HCT116 (cell line): ENCODE data around the gene CD8B2. TPM values are rescaled to one million over a fixed set of nuclear protein-coding genes. Genes with fewer than 3 reads are reported as not detected.
"Not testable (repeated sequence)": the region's sequence is repeated elsewhere in the genome, so short reads cannot be mapped to it uniquely, and the experiment has no call there.

ENCODE experiments used
- ATAC-seq: fragments of 200-7000 bp; cut with Tn5 transposase; 2 replicates; pipeline ENCODE4 v1.9.1; 2020; ENCODE audit warnings: mild to moderate bottlenecking, moderate library complexity
- BruUV-seq: library from RNA; stranded (reverse); fragments of 400-500 nt; replicated peaks from 2 replicates; lab custom pipeline; 2021; lab: Mats Ljungman, UMichigan
- CTCF ChIA-PET: fragments of 300-600 bp; sonication (Branson Sonifier 250); formaldehyde crosslinking; loops from one replicate; lab custom pipeline; 2021; ENCODE audit warnings: antibody characterized with exemption; lab: Charles Lee
- POLR2A ChIA-PET: fragments of 300-600, 350-600 bp; sonication (Branson Sonifier 250); formaldehyde crosslinking; loops from one replicate; lab custom pipeline; 2021; ENCODE audit warnings: antibody characterized with exemption; lab: Charles Lee
- RAD21 ChIA-PET, 2 experiments: fragments of 300-600 bp; sonication (Branson Sonifier 250); formaldehyde crosslinking; loops; one replicate each; lab custom pipeline; 2023; ENCODE audit warnings: low total read pairs in 2 of 2; ENCODE audit not compliant: uncharacterized antibody in 2 of 2, unreplicated experiment in 2 of 2, low non-redundant PET in 1 of 2; lab: Charles Lee
- DNase-seq: peaks from one replicate; pipeline ENCODE4 v3.0.0-alpha.2; 2010; ENCODE audit warnings: low read depth, low spot score
- H2AFZ ChIP-seq: fragments of 200-600 bp; shearing (Covaris generic), sonication (generic); 2 replicates; pipeline ENCODE4 v1.6.1; 2017; ENCODE audit warnings: low read depth, mixed run types, mixed read lengths, antibody characterized with exemption, low read length; ENCODE audit not compliant: poor library complexity, severe bottlenecking
- H3K27ac ChIP-seq: 2 replicates; pipeline ENCODE4 v1.5.1; 2012; ENCODE audit warnings: low read depth, low read length
- H3K27me3 ChIP-seq: fragments of 200-600 bp; sonication (generic); 2 replicates; pipeline ENCODE4 v1.6.1; 2016; ENCODE audit warnings: mixed run types, low read length, mixed read lengths; ENCODE audit not compliant: insufficient read depth
- H3K36me3 ChIP-seq, 2 experiments: fragments of 200-500 bp in 1 of 2; fragments of 200-600 bp in 1 of 2; sonication (Bioruptor generic) in 1 of 2; sonication (generic) in 1 of 2; 2 replicates each; pipeline versions ENCODE4 v1.5.1 to v1.6.1; 2014 to 2016; ENCODE audit warnings: low read length in 2 of 2, inconsistent platforms in 1 of 2, mixed read lengths in 1 of 2, mixed run types in 1 of 2; ENCODE audit not compliant: insufficient read depth in 2 of 2, control insufficient read depth in 1 of 2
- H3K4me1 ChIP-seq, 2 experiments: fragments of 200-600 bp in 1 of 2; sonication (generic) in 1 of 2; 2 replicates each; pipeline versions ENCODE4 v1.5.1 to v1.6.1; 2012 to 2017; ENCODE audit warnings: low read length in 2 of 2, inconsistent platforms in 1 of 2, mild to moderate bottlenecking in 1 of 2, mixed read lengths in 1 of 2, mixed run types in 1 of 2, moderate library complexity in 1 of 2; ENCODE audit not compliant: insufficient read depth in 2 of 2, control insufficient read depth in 1 of 2
- H3K4me2 ChIP-seq: fragments of 200-600 bp; sonication (generic); 2 replicates; pipeline ENCODE4 v1.6.1; 2017; ENCODE audit warnings: mixed run types, low read length, mixed read lengths
- H3K4me3 ChIP-seq, 2 experiments: fragments of 200-600 bp in 1 of 2; sonication (generic) in 1 of 2; replicated peaks in 1 of 2; 2 replicates each; pipeline ENCODE4 v1.5.1; 2011 to 2016; ENCODE audit warnings: low read length in 2 of 2, control low read depth in 1 of 2, low read depth in 1 of 2, mild to moderate bottlenecking in 1 of 2, mixed read lengths in 1 of 2, mixed run types in 1 of 2
- H3K79me2 ChIP-seq: fragments of 200-600 bp; sonication (generic); 2 replicates; pipeline ENCODE4 v1.6.1; 2017; ENCODE audit warnings: mild to moderate bottlenecking, mixed run types, low read length, moderate library complexity, mixed read lengths; ENCODE audit not compliant: insufficient read depth
- H3K9ac ChIP-seq: fragments of 200-600 bp; sonication (generic); 2 replicates; pipeline ENCODE4 v1.6.1; 2016; ENCODE audit warnings: low read length, mixed read lengths
- H3K9me2 ChIP-seq: fragments of 200-600 bp; sonication (generic), shearing (Covaris generic); 2 replicates; pipeline ENCODE4 v1.6.1; 2017; ENCODE audit warnings: mixed run types, mild to moderate bottlenecking, moderate library complexity; ENCODE audit not compliant: insufficient read depth
- H3K9me3 ChIP-seq, 2 experiments: fragments of 200-500 bp in 1 of 2; fragments of 200-600 bp in 1 of 2; sonication (Bioruptor generic) in 1 of 2; sonication (generic) in 1 of 2; 2 replicates each; pipeline ENCODE4 v1.6.1; 2014 to 2017; ENCODE audit warnings: low read length in 2 of 2, mixed read lengths in 2 of 2, inconsistent platforms in 1 of 2, low read depth in 1 of 2, mild to moderate bottlenecking in 1 of 2, mixed run types in 1 of 2, moderate library complexity in 1 of 2; ENCODE audit not compliant: control insufficient read depth in 1 of 2, insufficient read depth in 1 of 2
- H4K20me1 ChIP-seq: fragments of 200-600 bp; sonication (generic), shearing (Covaris generic); 2 replicates; pipeline ENCODE4 v1.6.1; 2017; ENCODE audit warnings: mixed run types, mild to moderate bottlenecking, moderate library complexity; ENCODE audit not compliant: insufficient read depth
- RAD21 ChIP-seq: IDR thresholded peaks from 2 replicates; pipeline ENCODE4 v1.6.1; 2012; ENCODE audit warnings: low read depth, mild to moderate bottlenecking
- intact Hi-C: fragments of 100-400 bp; cut with micrococcal nuclease; formaldehyde crosslinking; loops from 2 replicates; pipeline ENCODE4 v1.10.0; 2022
- total RNA-seq: library from RNA; stranded (reverse); gene quantifications from one replicate; pipeline ENCODE4 v1.2.1, GENCODE V29; 2021; ENCODE audit not compliant: unreplicated experiment
- TF ChIP-seq, protein P1 (sequence below), 3 experiments: fragments of 200-600 bp in 1 of 3; sonication (generic) in 1 of 3; IDR thresholded peaks in 2 of 3; conservative IDR thresholded peaks in 1 of 3; 2 replicates each; pipeline ENCODE4 v1.5.1; 2012 to 2017; ENCODE audit warnings: low read depth in 2 of 3, low read length in 2 of 3, antibody characterized with exemption in 1 of 3, borderline replicate concordance in 1 of 3, control low read depth in 1 of 3, mild to moderate bottlenecking in 1 of 3, mixed read lengths in 1 of 3, mixed run types in 1 of 3, moderate library complexity in 1 of 3; ENCODE audit not compliant: insufficient read depth in 1 of 3

The CD8B2 gene
- total RNA-seq, 1 experiment from 2014 or later: not detected

GRCh38 chr2:106468107-106468506 lies 19.1 kb upstream of the CD8B2 start, which contains the start of gene RGPD3:
Gene RGPD3 (minus strand): TSS chr2:106468413. CDS start chr2:106468288, 125 bp downstream.
- H3K4me3 ChIP-seq, H3K9me3 ChIP-seq, H2AFZ ChIP-seq, BruUV-seq, H4K20me1 ChIP-seq, H3K27ac ChIP-seq, H3K9me2 ChIP-seq, H3K27me3 ChIP-seq, RAD21 ChIA-PET, intact Hi-C loops, POLR2A ChIA-PET, H3K4me1 ChIP-seq, H3K36me3 ChIP-seq, CTCF ChIA-PET, H3K4me2 ChIP-seq, H3K9ac ChIP-seq, DNase-seq, H3K79me2 ChIP-seq, ATAC-seq: not testable (repeated sequence)

DNA sequence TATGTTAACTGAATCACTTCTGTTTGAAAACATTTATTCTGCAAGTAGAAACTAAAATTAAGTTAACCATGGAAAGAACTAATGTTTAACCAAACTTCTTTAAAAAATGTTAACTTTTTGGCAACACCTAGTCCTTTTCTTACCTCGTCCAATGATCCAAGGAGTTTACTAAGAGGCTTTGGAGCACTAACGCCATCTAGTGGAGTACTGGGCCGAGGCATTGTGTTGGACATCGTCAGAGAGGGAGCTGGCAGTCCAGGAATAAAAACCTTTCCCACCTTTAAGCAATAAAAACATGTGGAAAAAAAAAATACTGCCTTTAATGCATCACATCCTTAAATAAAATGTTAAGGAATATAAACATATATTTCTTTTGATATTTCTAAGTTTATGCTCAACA lies 16.5 kb upstream of the CD8B2 start:
- H3K9me2 ChIP-seq, H3K27ac ChIP-seq, CTCF ChIA-PET, H3K9me3 ChIP-seq, H3K4me3 ChIP-seq, H2AFZ ChIP-seq, H4K20me1 ChIP-seq, H3K27me3 ChIP-seq: not testable (repeated sequence)
- TF ChIP-seq, protein P1, sequence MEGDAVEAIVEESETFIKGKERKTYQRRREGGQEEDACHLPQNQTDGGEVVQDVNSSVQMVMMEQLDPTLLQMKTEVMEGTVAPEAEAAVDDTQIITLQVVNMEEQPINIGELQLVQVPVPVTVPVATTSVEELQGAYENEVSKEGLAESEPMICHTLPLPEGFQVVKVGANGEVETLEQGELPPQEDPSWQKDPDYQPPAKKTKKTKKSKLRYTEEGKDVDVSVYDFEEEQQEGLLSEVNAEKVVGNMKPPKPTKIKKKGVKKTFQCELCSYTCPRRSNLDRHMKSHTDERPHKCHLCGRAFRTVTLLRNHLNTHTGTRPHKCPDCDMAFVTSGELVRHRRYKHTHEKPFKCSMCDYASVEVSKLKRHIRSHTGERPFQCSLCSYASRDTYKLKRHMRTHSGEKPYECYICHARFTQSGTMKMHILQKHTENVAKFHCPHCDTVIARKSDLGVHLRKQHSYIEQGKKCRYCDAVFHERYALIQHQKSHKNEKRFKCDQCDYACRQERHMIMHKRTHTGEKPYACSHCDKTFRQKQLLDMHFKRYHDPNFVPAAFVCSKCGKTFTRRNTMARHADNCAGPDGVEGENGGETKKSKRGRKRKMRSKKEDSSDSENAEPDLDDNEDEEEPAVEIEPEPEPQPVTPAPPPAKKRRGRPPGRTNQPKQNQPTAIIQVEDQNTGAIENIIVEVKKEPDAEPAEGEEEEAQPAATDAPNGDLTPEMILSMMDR (IDR thresholded peaks at IDR 0.05 in 2 of 3, conservative IDR thresholded peaks at IDR 0.05 in 1 of 3; ENCODE audit: borderline replicate concordance in 1 of 3, insufficient read depth in 1 of 3, low read depth in 2 of 3, low read length in 2 of 3): peak in 2 of 3 experiments; percentile 13 to 22; a peak in 1 of 6 replicates
- TF ChIP-seq RAD21: peak; percentile 26; the same call in 1 of the 2 replicates
- TF ChIP-seq, all 23 proteins: peak for 2; not testable (repeated sequence) for 21
- H3K9ac ChIP-seq, RAD21 ChIA-PET, H3K4me1 ChIP-seq, H3K79me2 ChIP-seq, DNase-seq, POLR2A ChIA-PET, BruUV-seq, H3K36me3 ChIP-seq, H3K4me2 ChIP-seq: not testable (repeated sequence)
- ATAC-seq: peak; percentile 93
- intact Hi-C loops: loop anchor here (5.0 kb wide), 1 partner anchor 368 kb away; no protein-coding TSS in a partner anchor

DNA sequence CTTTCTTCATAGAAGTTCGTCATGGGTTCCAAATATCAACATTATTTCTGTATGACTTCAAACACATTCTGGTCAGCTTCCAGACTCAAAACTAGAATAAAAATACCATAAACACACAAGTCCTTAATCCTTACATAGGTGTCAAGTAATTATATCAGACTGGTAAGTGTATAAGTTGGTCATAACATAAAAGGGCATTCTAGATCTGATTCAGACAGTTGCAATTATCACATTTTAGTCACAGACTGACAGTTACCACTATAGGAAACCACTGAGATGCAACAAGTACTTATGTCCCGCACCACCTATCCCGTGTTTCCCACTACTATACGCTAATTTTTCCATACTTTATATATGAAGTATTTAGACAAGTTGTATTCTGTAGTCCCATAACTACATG lies 9.5 kb upstream of the CD8B2 start:
- ATAC-seq, H3K9ac ChIP-seq, BruUV-seq, POLR2A ChIA-PET, H3K4me1 ChIP-seq, H3K79me2 ChIP-seq, H4K20me1 ChIP-seq, intact Hi-C loops, H3K9me2 ChIP-seq, H3K4me3 ChIP-seq, RAD21 ChIA-PET, H3K27me3 ChIP-seq, CTCF ChIA-PET, H2AFZ ChIP-seq, H3K27ac ChIP-seq, H3K9me3 ChIP-seq, DNase-seq, H3K36me3 ChIP-seq, H3K4me2 ChIP-seq: not testable (repeated sequence)

DNA sequence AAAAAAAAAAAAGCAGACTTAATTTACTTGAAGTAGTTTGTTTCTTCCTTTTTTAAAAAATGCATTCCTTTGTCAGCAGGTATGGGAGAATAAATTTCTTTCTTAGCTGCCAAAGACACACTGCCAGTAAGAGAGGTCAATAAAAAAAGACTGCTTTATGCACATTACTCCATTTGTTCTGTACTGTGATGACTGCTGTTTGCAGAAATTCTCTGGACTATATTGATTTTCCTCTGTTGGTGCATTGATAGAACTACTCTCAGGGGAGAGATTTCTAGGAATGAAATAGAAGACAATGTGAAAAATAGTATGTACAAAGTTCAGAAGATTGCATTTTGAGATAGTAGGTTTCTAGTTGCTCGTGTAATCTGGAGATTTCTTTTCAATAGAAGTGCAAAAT lies 7.6 kb upstream of the CD8B2 start:
- RAD21 ChIA-PET, H4K20me1 ChIP-seq, intact Hi-C loops, H3K4me1 ChIP-seq, ATAC-seq, H3K9me2 ChIP-seq, H3K36me3 ChIP-seq, H3K9me3 ChIP-seq, H3K4me3 ChIP-seq, CTCF ChIA-PET, BruUV-seq, H3K79me2 ChIP-seq, DNase-seq, H3K9ac ChIP-seq, POLR2A ChIA-PET, H3K4me2 ChIP-seq, H2AFZ ChIP-seq, H3K27me3 ChIP-seq, H3K27ac ChIP-seq: not testable (repeated sequence)
